Fibroblast of pulmonary artery (primary cell): ENCODE data around the gene SNAP29.

Source experiments
- DNase-seq: peaks from one replicate; pipeline ENCODE4 v3.0.0-alpha.2; 2010; ENCODE audit warnings: low read depth
- H3K4me3 ChIP-seq: replicated peaks from 2 replicates; pipeline ENCODE4 v1.5.1; 2011; ENCODE audit warnings: low read depth, mild to moderate bottlenecking, control low read depth, low read length, moderate library complexity
- CTCF ChIP-seq: IDR thresholded peaks from 2 replicates; pipeline ENCODE4 v1.5.1; 2011; ENCODE audit warnings: mild to moderate bottlenecking, control low read depth, low read length, inconsistent platforms; ENCODE audit errors: missing control alignments

Gene SNAP29

GRCh38 chr22:20912494-20912893, 53.7 kb downstream of the SNAP29 start:
- no peak for DNase-seq
- H3K4me3 ChIP-seq, result no peak overlapping the region
- TF ChIP-seq CTCF, result no peak

- peak; percentile 98 for DNase-seq
- H3K4me3 ChIP-seq, result peak within 1 kb of the TSS; percentile 95
- TF ChIP-seq CTCF, result peak; percentile 79
Measured at GRCh38 chr22:20916916-20917810, 58.4 kb downstream of the SNAP29 start, which contains the start of gene CRKL. TSS of gene CRKL (plus strand) at chr22:20917407. CDS start at chr22:20917935, 528 bp downstream.

- DNase-seq, result no peak
- peak overlapping the region; percentile 95 for H3K4me3 ChIP-seq
- TF ChIP-seq CTCF, result no peak
Measured at GRCh38 chr22:20918663-20919218, 59.9 kb downstream of the SNAP29 start.

GRCh38 chr22:20919718-20920117, 60.9 kb downstream of the SNAP29 start:
- no peak for DNase-seq

GRCh38 chr22:20920881-20921203, 62.0 kb downstream of the SNAP29 start:
- DNase-seq, result no peak
- peak overlapping the region; percentile 95 for H3K4me3 ChIP-seq
- no peak for TF ChIP-seq CTCF

More at GRCh38 chr22:20919718-20920117, 60.9 kb downstream of the SNAP29 start:
- TF ChIP-seq CTCF, result no peak
- peak overlapping the region; percentile 95 for H3K4me3 ChIP-seq

GRCh38 chr22:20922141-20922751, 63.4 kb downstream of the SNAP29 start:
- no peak for DNase-seq
- TF ChIP-seq CTCF, result no peak
- no peak overlapping the region for H3K4me3 ChIP-seq
